CD4-positive, alpha-beta T cell treated with Interleukin-17A for 1 hour (primary cell): ENCODE results near the gene TAGLN3.
"Not testable (repeated sequence)": the region's sequence is repeated elsewhere in the genome, so short reads cannot be mapped to it uniquely, and the experiment has no call there.

Experiments used
- DNase-seq: peaks from one replicate; pipeline ENCODE4 v3.0.0-alpha.2; 2020

TAGLN3 gene

DNA sequence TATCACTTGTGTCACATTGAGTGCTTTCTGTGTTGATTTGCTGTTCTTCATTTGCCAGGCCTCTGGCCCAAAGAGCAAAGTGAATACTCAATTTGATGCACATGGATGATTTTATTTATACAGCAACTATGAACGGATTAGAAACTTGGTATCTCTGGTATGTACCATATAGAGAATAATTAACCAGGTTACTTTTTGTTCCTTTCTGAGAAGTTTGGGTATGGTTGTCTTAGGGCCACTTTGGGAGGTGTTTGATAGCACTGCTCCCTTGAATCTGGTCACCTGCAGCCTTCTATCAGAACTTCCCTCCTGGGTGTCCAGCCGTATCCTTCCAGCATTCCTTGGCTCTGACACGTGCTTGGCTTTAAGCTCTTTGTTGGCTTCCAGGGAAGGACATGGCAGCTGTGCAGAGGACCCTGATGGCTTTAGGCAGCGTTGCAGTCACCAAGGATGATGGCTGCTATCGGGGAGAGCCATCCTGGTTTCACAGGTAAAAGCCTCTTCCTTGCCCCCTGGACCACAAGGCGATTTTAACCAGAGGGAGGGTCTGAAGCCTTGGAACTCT is 12.7 kb downstream of the TAGLN3 start:
- DNase-seq: no peak

DNA sequence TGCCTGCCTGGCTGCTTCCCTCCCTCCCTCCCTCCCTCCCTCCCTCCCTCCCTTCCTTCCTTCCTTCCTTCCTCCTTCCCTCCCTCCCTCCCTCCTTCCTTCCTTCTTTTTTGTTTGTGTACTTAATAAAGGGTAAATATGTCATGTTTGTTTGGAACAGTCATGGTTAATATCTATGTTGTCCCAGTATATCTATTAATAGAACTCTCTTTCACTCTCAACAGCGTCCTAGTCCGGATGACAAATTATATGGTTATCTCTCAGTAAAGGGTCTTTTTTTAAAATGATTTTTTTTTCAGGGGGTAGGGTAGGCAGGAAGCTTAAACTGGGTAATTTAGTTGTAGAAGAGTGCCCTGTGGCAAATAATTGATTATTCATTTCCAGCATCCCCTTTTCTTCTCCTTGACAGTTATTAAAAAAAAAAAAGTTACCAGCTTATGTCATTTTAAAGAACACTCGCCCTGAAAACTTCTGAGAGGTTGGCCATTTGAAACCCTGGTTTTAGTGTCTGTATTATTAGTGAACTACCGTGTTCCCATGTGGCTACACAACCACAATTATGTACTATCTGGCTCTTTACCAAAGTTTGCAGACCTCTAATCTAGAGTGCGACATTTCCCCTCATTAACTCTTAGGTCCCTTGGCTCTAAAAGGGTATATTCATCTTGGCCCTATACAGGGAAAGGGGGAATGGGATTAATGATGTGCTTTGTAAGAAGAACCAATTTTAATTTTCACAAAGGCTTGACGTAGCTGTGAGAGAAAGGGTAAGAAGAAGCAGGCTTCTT is 13.7 kb downstream of the TAGLN3 start:
- no peak for DNase-seq

DNA sequence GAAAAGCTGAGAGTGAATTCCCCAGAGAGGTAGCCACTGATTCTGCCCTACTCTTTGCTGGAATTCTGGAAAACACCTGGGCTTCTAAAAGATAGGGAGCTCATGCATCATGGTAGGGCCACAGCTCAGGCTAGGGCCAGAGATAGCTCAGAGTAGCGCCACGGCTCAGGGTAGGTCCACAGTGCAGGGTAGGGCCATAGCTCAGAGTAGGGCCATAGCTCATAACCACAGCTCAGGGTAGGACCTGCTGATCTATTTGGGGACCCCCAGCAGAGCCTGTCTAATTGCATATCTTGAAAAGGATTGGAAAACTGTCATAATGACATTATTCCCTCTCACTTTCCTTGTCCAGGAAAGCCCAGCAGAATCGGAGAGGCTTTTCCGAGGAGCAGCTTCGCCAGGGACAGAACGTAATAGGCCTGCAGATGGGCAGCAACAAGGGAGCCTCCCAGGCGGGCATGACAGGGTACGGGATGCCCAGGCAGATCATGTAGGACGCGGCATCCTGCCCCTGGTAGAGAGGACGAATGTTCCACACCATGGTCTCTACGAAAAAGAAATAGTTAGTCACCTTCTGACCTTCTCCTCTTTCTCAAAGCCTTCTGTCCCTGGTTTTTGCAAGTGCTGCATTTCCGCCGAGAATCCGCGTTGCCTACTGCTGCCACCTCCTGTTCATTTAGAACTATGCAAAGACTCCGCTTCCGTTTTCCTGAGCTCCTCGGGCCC is 14.5 kb downstream of the TAGLN3 start:
- DNase-seq: peak; percentile 67

DNA sequence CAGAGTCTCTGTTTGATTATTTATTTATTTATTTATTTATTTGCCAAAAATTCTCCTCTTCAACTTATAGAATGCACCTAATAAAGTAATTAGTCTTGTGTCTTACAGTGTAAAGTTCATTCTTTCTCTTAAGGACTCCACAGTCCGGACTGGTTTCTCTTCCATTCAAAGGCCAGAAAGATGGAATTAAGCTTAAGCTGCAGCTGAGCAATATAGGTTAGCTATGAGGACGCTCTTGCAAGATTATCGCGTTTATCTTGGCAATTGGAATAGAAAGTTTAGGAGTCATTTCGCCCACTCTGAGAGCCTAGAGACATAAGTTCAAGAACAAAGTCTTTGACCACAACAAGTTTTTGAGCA is 15.0 kb downstream of the TAGLN3 start:
- DNase-seq: no peak

DNA sequence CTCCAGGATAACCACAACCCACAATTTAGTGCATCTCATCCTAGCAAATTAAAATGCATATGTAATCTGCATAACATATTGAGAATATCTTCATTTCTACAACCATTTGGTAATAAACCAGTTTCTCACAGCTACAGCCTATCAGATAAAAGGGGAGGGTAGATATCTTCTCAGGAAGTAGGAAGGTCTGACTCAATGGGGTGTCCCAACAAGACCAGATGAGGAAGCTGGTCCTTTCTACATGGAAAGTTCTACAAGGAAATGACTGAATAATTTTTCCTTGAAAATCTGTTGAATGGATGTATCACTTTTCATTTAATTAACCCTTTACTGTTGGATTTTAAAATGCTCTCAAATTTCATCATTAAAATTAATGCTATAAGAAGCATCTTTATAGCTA is 18.4 kb downstream of the TAGLN3 start:
- DNase-seq: no peak

DNA sequence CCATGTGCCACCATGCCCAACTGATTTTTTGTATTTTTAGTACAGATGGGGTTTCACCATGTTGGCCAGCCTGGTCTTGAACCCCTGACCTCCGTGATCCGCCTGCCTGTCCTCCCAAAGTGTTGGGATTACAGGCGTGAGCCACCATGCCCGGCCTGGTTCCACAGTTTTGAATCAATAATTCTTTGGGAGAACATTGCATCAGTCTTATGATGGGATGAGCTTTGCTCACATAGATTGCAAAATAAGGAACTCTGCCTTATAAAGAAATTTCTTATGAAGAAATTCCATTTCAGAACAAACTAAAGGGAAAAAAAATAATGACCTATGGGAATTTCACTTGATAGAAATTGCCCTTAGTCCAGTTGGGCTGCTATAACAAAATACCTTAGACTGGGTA is 20.0 kb downstream of the TAGLN3 start:
- DNase-seq: no peak

DNA sequence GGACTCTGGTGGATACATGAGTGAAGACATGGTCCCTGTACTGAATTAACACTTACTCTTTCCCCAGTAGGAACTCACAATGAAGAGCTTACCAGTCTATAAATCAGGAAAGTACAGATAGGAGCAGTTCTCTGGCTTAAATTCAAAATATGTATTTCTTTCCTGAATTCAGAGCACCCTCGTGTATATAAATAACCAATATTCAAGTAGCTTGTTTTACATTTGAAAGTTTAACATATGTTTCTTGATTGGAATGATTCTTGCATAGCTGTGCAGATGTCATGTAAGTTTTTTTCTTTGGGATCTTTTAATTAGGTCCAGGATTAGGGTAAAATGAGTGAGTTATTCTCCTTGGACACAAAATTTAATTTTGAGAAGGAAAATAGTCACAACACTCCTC is 21.0 kb downstream of the TAGLN3 start:
- DNase-seq: no peak

DNA sequence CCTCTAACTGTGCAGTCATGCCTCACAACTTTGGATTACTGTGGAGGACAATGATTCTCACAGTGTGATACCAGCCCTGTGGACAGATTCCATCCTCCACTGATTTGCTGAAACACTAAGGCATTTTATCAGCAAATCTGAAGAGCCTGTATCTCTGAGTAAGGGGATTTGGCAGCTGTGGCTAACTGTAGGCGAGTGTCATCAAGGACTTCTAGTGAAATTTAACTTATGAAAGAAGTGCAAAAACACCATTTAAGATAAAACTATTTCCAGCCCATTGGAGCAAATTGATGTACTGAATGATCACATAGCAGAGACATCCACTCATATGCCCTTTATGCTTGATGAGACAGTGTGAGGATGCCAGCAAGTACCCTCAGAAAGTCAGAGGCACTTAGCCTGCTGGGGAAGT is 22.0 kb downstream of the TAGLN3 start:
- no peak for DNase-seq

DNA sequence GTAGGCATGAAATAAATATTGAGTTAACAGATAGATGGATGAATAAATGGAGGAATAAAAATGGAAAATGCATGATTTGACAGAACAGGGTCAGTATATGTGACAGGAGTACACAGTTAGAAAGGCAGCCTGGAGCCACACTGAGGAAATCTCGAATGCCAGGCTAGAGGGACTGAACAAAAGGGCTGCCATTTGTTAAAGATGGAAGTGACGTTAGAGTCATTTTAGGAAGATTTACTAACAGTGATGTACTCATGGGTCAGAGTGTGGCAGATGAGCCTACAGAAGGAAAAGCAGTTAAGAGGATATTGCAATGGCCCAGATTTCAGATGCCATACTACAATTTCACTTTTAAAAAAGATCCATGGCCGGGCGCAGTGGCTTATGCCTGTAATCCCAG is 28.4 kb downstream of the TAGLN3 start:
- DNase-seq: no peak

DNA sequence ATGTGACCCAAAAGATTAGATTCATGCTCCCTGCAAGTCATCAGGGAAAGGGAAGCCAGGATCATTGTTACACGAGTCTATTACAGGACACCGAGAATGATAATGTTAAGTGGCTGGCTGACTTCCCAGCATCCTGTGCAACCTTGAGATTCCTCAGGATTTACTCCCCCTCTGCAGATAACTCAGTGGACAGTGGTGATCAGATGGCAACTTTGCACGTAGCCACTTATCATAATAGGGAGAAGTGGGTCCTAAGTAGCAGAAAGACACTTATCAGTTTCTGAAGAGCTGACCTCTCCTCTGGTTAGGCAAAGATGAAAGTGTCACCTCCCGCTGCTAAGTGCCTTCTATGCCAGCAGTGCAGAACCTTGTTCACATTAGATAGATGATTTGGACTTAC is 29.1 kb downstream of the TAGLN3 start:
- no peak for DNase-seq

DNA sequence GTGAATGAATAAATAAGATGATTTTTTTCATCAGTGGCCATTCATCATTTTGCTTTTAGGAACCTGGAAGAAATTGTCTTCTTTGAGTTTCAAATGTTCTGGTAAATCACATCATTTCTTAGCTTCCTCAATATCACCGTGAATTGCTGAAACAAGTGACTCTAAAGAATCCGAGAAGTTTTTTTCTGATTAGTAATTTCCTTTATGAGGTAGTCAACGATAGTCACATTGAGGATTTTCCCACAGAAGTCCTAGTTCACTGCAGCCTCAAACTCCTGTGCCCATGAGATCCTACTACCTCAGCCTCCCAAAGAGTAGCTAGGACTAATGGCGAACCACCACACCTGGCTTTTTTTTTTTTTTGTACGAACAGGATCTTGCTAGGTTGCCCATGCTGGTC is 32.2 kb downstream of the TAGLN3 start:
- no peak for DNase-seq

DNA sequence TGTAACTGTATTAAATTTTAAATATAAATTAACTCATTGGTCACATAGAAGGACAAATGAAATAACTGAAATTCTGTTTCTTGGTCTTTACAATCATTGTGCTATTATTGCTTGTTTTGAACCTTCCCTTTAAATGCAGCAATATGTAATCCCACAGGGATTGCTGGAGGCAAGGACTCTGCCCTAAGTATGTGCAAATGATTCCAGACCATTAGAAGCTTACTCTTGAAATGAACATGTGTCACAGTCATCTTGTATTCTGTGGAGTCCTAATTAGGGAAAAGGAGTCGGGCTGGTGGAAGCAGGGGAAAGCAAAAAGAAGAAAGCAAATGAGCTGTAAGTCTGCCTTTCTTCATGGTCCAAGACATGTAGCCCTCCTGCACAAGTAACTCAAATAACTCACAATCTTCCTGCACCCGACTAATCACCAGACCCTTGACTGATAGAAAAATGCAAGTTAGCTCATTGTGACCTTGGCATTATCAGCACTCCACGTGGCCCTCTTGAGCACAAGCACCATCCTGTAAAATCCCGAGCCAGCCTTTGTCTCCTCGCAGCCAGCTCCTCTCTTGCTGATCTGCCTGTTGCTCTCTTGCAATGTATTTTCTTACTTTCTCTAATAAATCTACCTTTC is 33.5 kb downstream of the TAGLN3 start:
- no peak for DNase-seq

DNA sequence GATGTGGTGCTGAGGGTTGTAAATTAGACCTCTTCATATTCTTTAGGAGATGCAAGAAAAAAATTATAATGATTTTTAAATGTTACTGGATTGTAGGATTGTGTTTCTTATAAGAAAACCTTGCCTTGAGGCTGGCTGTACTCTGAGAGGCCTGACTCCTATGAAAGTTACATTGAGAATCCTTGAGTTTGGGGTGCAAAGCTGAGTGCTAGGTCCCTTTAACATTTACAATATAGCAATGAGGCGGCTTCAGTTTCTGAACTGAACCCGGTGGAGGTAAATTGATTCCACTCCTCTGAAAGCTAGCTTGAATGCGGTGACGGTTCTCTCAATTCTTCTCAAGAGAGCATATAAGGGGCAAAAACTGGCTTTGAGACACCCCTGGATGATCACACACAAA is 35.7 kb downstream of the TAGLN3 start, which contains the start of gene TMPRSS7:
Gene TMPRSS7, plus strand, starts transcription at position 301 of the 400 bp plus-strand sequence. CDS start 110 bp downstream, outside the sequence.
- no peak for DNase-seq

DNA sequence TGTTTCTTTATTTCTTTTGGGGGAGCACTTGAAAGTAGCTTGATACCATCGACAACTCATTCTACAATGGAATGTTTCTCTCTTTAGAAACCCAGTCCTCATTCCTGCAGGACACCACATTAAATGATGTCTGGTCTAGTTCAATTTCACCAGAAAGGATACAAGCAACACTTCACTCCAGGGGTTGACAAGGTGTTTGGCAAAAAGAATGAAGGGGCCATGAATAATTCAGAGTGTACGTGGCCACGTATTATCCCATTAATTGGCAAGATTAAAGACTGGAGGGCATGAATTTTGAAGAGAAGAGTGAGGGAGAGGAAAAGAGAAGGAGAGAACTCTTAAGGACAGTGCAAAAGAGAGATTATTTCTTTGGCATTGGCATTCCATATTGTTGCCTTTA is 36.5 kb downstream of the TAGLN3 start:
- no peak for DNase-seq

DNA sequence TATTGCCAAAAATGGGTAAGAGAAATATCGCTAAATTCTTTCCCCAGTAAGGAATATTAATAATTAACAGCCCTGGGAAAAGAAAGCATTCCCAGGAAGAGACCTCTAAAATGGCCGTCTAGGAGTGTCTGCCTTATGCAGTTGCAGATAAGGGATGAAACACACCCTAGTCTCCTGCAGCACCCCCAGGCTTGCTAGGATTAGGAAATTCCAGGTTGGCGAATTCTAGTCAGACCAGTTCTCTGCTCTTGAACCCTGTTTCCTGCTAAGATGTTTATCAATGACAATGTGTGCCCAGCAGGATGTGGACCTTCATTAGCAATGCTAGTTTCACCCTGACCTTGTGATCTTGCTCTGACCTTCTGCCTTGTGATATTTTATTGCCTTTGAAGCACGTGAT is 38.5 kb downstream of the TAGLN3 start:
- not testable (repeated sequence) for DNase-seq

DNA sequence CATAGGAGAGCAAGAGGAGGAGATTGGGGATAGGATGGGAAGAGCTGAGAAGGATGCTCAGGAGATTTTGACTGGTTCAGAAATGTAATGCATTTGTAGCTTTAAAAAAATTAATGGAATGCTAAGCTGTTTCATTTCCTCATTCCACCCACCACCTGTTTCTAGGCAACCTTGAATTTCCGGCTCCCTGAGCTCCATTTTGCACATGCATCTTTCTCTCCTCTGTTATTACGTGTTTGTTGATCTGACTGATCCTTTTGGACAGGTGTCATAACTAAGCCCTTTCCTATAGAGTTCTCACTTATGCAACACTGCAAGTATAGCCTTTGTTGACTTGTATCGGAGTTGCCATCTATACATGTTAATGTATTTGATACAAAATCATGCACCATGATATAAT is 40.1 kb downstream of the TAGLN3 start:
- DNase-seq: no peak

DNA sequence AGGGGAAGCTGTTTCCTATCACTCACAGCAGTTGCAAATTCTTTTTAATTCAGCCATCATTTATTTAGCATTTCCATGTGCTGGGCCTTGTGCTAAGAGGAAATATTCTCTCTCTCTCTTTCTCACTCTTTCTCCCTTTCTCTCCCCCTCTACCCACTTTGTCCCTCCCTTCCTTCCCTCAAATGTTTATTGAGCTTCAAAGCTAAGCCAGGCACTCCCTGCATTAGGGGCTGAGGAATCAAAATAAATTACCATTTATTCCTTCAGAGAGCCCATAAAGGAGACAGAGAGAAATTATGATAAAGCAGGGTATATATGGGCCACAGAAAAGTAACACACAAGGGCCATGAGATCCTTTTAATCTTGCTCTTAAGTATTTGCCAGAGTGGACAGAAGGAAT is 42.6 kb downstream of the TAGLN3 start:
- DNase-seq: no peak

DNA sequence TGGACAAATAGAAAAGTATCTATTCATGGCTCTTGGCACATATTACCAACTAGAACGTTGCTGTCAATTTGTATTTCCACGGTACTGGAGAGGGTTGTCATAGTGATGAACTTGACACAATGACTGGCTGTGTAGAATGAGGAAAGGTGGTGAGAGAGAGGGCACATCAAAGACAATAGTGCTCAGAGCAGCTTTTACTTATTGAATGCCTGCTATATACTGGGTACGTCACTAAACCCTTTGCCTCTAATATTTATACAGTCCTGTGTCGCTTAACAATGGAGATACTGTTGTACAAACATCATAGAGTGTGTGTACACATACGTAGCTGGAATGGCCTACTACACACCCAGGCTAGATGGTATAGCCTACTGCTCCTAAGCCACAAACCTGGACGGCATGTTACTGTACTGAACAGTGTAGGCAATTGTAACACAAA is 44.1 kb downstream of the TAGLN3 start:
- no peak for DNase-seq

DNA sequence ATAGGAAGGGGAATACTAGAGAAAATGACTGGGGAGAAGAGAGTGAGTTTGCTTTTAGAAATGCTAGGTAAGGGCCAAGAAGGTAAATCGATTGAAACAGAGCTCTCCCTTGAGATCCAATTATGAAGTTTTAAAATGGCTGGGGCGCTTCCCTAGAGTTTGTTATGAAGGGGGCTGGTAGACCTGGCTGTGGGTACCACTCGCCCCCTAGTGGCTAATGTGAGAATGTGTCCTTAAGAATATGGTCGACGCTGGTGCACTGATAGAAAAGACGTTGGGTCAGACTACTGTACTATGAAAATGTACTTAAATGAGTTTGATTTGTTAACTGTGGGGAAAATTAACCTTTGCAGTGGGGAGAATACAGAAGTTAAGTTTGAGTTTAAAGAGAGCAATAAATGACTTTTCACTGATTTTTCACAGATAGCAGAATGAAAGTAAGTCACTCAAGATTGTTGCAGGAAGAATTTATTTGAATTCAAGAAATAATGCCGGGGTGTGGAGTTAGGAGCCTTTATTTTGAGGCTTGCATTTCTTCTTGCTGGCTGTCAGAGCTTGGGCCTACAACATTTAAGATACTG is 45.0 kb downstream of the TAGLN3 start:
- DNase-seq: peak; percentile 67

DNA sequence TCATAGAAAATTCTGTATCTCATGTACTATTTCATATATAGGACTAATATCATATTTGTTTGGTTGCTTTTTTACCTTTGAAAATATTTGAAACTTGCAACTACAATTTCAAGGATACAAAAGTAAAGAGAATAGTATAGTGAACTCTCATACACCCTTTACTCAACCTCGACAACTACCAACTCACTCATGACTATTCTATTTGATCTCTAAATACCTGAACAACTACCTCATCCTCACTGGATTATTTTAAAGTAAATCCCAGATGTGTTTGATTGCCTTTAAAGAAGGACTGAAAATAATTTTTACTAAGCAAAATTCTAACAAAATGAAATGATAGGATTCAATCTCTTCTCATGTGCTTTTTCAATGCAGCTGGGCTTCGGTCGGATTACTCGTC is 47.9 kb downstream of the TAGLN3 start:
- no peak for DNase-seq

DNA sequence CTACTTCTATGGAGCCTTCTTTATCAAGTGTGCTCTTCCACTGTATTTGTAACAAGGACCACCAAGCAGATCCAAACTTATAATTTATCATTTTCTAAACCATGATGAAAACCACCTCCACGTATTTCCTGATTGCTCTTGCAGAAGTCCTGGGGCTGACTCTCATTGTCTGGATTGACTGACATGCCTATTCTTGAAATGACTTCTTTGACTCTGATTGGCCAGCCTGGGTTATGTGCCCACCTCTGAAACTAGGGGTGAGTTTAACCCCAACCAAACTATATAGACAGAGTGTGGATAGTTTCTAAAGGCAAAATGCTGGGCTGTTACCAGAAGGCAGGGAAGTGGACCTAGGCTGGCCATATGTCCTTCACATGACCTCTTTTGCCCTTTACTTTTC is 48.5 kb downstream of the TAGLN3 start:
- no peak for DNase-seq

DNA sequence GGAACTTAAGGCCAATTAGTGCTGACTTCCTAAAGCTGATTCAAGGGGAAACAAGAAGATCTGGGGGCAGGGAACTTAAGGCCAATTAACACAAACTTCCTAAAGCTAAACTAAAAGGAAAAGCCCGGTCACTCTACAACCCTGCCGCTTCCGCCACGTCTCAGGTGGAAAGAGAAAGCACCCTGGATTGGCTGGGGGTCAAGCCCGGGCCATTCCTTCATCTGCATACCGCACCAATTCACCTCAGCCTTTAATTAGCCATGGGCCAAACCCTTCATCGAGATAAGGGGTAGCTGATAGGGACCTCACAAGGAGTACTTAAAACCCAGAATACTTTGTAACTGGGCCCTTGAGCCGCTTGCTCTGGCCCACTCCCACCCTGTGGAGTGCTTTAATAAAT is 50.2 kb downstream of the TAGLN3 start:
- no peak for DNase-seq

DNA sequence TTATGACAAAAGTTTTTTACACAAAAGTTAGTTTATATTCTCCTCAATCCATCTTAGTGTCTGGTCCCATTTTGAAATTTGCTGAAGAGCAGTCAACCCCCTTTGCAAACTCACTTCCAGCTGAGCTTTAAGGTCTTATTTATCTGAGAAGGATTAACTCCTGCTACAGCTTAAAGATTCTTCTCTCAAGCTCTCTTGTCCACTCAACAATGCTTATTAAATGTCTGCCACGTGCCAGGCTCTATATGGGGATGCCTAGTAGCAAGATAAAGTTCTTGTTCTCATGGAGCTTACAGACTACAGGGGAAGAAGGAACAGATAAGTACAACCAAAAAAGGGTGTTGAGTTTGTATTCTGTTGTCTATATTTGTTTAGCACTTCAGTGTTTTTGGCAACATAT is 54.5 kb downstream of the TAGLN3 start:
- DNase-seq: no peak
